Mucosa of rectum (tissue), 2 donors: Measurements from ENCODE around the gene MMP24.
"Not testable (repeated sequence)": the region's sequence is repeated elsewhere in the genome, so short reads cannot be mapped to it uniquely, and the experiment has no call there.

Source experiments
- H3K27ac ChIP-seq, 2 donors: one replicate each; pipeline ENCODE4 v1.7.0; 2013; ENCODE audit warnings: inconsistent platforms in 2 of 2, low read depth in 2 of 2, low read length in 2 of 2
- H3K27me3 ChIP-seq, 2 donors: one replicate each; pipeline ENCODE4 v1.7.0; 2013; ENCODE audit warnings: low read length in 2 of 2; ENCODE audit not compliant: control insufficient read depth in 2 of 2, insufficient read depth in 2 of 2
- H3K36me3 ChIP-seq, 2 donors: one replicate each; pipeline ENCODE4 v1.7.0; 2013; ENCODE audit warnings: low read length in 2 of 2; ENCODE audit not compliant: control insufficient read depth in 2 of 2, insufficient read depth in 2 of 2
- H3K4me1 ChIP-seq, 2 donors: one replicate each; pipeline ENCODE4 v1.7.0; 2013; ENCODE audit warnings: low read length in 2 of 2, mild to moderate bottlenecking in 1 of 2; ENCODE audit not compliant: control insufficient read depth in 2 of 2, insufficient read depth in 2 of 2
- H3K4me3 ChIP-seq, 2 donors: one replicate each; pipeline ENCODE4 v1.7.0; 2013; ENCODE audit warnings: low read length in 2 of 2
- H3K9ac ChIP-seq, 2 donors: one replicate each; pipeline ENCODE4 v1.7.0; 2013; ENCODE audit warnings: low read length in 2 of 2, low read depth in 1 of 2, mild to moderate bottlenecking in 1 of 2
- H3K9me3 ChIP-seq, 2 donors: one replicate each; pipeline ENCODE4 v1.7.0; 2013; ENCODE audit warnings: low read length in 2 of 2; ENCODE audit not compliant: control insufficient read depth in 2 of 2
- donor health status: healthy.
- donor health status: Normal muscosa, but diverticular disease.

Gene MMP24

GRCh38 chr20:35226126-35226883, at the start of gene MMP24:
Gene MMP24 (plus strand): TSS chr20:35226690. CDS start chr20:35226739, 49 bp downstream.
- Histone ChIP-seq H3K9ac (no peak within 1 kb of the TSS), H3K27ac (no peak within 1 kb of the TSS), H3K4me3 (peak within 1 kb of the TSS; percentile 45 to 53)

GRCh38 chr20:35179292-35180212, 46.9 kb upstream of the MMP24 start:
- Histone ChIP-seq H3K27me3 (no peaks in the 10 kb centered on the region), H3K4me3 (no peak overlapping the region), H3K36me3 (no peaks in the 10 kb centered on the region), H3K9ac (no peak overlapping the region), H3K27ac (no peak overlapping the region), H3K9me3 (no peaks in the 10 kb centered on the region), H3K4me1 (peaks cover 1% of the 10 kb centered on the region in 2 donors)

More at GRCh38 chr20:35226126-35226883, at the start of gene MMP24:
- Histone ChIP-seq H3K27me3 (peaks cover 5 to 7% of the 10 kb centered on the region in 2 donors), H3K9me3 (no peaks in the 10 kb centered on the region), H3K4me1 (peaks cover 2 to 6% of the 10 kb centered on the region in 2 donors), H3K36me3 (no peaks in the 10 kb centered on the region)

GRCh38 chr20:35180266-35180665, 46.2 kb upstream of the MMP24 start:
- no peak overlapping the region for H3K9ac ChIP-seq
- no peaks in the 10 kb centered on the region for H3K9me3 ChIP-seq
- no peaks in the 10 kb centered on the region for H3K27me3 ChIP-seq
- no peaks in the 10 kb centered on the region for H3K4me1 ChIP-seq
- no peak overlapping the region for H3K27ac ChIP-seq
- H3K36me3 ChIP-seq = no peaks in the 10 kb centered on the region
- no peak overlapping the region for H3K4me3 ChIP-seq

GRCh38 chr20:35181731-35182130, 44.8 kb upstream of the MMP24 start:
- no peak overlapping the region for H3K27ac ChIP-seq
- no peak overlapping the region for H3K9ac ChIP-seq
- H3K4me3 ChIP-seq = no peak overlapping the region
- H3K4me1 ChIP-seq = no peaks in the 10 kb centered on the region
- no peaks in the 10 kb centered on the region for H3K27me3 ChIP-seq
- H3K36me3 ChIP-seq = no peaks in the 10 kb centered on the region
- no peaks in the 10 kb centered on the region for H3K9me3 ChIP-seq

- not testable (repeated sequence) for H3K4me1 ChIP-seq, H3K27ac ChIP-seq, H3K36me3 ChIP-seq, H3K4me3 ChIP-seq, H3K27me3 ChIP-seq, H3K9ac ChIP-seq, H3K9me3 ChIP-seq
These were observed 39.7 kb upstream of the MMP24 start for GRCh38 chr20:35186691-35187289.

GRCh38 chr20:35187584-35188190, 38.8 kb upstream of the MMP24 start:
- H3K9ac ChIP-seq = no peak overlapping the region
- H3K4me3 ChIP-seq = no peak overlapping the region
- H3K4me1 ChIP-seq = no peaks in the 10 kb centered on the region
- no peaks in the 10 kb centered on the region for H3K9me3 ChIP-seq
- no peak overlapping the region for H3K27ac ChIP-seq
- no peaks in the 10 kb centered on the region for H3K27me3 ChIP-seq
- no peaks in the 10 kb centered on the region for H3K36me3 ChIP-seq

- H3K4me3 ChIP-seq, H3K4me1 ChIP-seq, H3K27me3 ChIP-seq, H3K9ac ChIP-seq, H3K9me3 ChIP-seq, H3K36me3 ChIP-seq, H3K27ac ChIP-seq: not testable (repeated sequence)
These were observed 37.3 kb upstream of the MMP24 start for GRCh38 chr20:35189223-35189622.

GRCh38 chr20:35190556-35190955, 35.9 kb upstream of the MMP24 start:
- H3K9me3 ChIP-seq = no peaks in the 10 kb centered on the region
- H3K4me1 ChIP-seq = peaks cover 0 to 5% of the 10 kb centered on the region in 2 donors
- no peak overlapping the region for H3K27ac ChIP-seq
- H3K9ac ChIP-seq = no peak overlapping the region
- no peak overlapping the region for H3K4me3 ChIP-seq
- H3K36me3 ChIP-seq = no peaks in the 10 kb centered on the region
- H3K27me3 ChIP-seq = no peaks in the 10 kb centered on the region

- Histone ChIP-seq H3K36me3 (no peaks in the 10 kb centered on the region), H3K9ac (no peak overlapping the region), H3K27me3 (no peaks in the 10 kb centered on the region), H3K4me3 (no peak overlapping the region), H3K27ac (no peak overlapping the region), H3K9me3 (no peaks in the 10 kb centered on the region), H3K4me1 (peaks cover 0 to 5% of the 10 kb centered on the region in 2 donors)
These were observed 34.9 kb upstream of the MMP24 start for GRCh38 chr20:35191419-35192117.
